HG03175 (cell line): ENCODE measurements around the gene TIAM1.
"Not testable (repeated sequence)": the region's sequence is repeated elsewhere in the genome, so short reads cannot be mapped to it uniquely, and the experiment has no call there.

Source experiments
- ATAC-seq: cut with Tn5 transposase; IDR thresholded peaks from one replicate; pipeline ENCODE4 v1.9.1; 2021; ENCODE audit warnings: mild to moderate bottlenecking, moderate library complexity; ENCODE audit not compliant: unreplicated experiment

TIAM1 gene

DNA sequence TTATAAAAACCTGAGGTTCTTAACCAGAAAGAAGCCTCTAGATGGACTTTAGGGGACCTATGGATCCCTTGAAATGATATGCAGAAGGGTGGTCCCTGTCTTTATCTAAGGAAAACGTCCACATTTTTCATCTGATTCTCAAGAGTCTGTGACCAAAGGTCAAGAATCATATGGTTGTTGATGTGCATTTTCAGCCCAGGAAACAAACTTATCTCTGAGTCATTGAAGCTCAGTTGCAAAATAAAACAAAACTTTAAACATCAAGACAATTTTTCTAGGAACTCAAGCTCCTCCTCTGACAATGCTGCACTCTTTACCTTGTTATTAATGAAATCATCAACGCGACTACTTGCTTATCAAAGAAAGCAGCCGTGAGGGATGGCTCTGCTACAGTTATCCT is 83.3 kb downstream of the TIAM1 start:
- ATAC-seq: no peak

- ATAC-seq: no peak
These were observed 86.0 kb downstream of the TIAM1 start for GRCh38 chr21:31258073-31258472.

- no peak for ATAC-seq
These were observed 86.8 kb downstream of the TIAM1 start for GRCh38 chr21:31257265-31257664.

DNA sequence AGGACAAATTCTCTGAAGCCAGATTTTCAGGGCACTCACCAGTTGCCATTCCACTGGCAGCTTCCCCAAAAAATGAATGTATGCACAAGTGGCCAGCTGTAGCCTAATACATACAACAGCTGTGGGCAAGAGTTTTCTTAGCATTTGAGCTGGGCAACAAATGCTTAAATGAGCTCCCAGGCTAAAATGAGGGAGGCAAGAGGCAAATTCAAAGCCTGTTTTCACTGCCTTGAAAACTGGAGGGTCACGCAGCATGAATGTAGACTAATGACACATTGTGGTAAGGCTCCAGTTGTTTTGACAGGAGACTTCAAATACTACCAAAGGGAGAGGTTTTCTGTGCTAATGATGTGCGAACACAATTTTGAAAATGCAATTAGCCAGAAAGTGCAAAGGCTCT is 88.2 kb downstream of the TIAM1 start:
- no peak for ATAC-seq

DNA sequence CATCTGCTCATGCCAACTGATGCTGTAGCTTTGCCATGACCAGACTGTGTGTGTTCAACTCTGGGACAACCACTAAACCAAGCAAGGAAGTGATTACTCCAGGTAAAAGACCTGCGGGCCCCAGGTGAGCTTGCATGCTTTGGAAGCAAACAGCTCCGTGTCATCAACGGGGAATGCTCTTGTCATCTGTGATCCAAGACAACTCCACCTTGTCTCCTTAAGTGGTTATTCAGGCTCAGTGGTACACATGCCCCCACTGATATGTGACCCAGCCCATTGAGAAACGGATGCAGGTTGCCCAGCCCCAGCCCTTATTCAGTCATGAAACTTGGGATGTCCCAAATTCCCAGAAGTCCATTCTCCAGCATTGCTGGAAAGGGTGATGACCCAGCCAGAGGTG is 89.0 kb downstream of the TIAM1 start:
- no peak for ATAC-seq

DNA sequence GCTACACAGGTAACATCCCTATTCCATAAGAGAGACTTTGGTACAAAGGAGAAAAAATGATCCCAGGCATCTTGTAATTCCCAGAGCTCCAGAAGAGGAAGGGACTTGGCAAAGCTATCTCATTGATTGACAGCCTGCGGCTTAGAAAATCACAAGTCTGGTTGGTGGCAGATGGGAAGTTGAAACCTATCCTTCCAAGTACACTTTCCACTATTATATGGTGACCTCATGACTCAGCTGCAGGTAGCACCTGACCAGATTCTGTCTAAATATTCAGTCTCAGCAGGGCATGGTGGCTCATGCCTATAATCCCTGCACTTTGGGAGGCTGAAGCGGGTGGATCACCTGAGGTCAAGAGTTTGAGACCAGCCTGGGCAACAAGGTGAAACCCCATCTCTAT is 89.9 kb downstream of the TIAM1 start:
- ATAC-seq: no peak

DNA sequence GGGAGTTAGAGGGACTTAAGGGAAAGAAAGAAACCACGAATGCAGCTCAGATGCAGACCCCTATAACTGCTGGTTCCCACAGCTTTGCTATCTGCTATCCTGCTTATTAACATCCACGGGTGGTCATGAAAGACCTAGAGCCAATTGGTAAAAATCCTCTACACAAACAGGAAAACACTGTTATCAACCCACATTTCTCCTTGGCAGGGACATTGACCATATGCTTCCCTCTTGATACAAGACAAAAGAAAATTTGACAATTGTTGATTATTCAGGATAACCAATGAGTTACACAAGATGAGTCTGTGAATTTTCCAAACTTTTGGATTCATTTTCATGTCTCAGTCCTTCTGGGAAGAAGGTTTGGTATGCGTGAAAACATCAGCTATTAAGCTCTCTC is 90.4 kb downstream of the TIAM1 start:
- no peak for ATAC-seq

DNA sequence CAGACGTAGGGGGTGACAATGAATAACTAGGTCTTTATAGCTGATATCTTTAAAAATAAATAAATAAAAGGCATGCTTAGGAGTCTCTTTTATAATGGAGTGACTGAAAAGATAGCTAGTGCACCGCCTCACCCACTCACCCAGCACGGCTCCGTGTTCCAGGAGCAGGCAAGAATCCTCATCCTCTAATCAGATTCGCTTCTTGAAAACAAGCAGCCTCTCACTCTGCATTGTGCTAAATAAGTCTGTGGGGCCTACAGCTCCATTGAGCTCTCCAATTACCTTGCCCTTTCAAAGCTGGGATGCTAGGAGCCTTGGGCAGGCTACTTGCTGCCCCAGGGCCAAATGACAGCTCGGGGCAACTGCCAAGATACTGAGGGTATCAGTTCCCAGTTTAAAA is 91.5 kb downstream of the TIAM1 start:
- ATAC-seq: no peak

GRCh38 chr21:31252091-31252490 is 92.0 kb downstream of the TIAM1 start:
- ATAC-seq: no peak

DNA sequence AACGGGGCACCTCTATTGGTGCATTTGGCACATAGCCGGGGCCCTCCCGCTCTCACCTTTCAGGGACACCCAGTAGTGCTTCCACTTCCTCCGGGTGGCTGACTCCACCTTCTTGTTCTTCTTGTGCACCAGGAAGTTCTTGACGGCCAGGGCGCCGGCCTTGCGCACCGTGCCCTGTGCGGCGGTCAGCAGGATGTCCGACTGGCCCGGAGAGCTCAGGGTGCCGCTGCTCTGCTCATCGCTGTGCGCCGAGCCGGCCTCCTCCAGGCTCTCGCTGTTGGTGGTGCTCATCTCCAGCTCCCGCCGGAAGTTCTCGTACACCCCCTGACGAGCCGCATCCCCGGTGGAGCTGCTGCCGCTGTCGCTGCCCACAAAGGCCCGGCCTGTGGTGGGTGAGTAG is 92.4 kb downstream of the TIAM1 start:
- ATAC-seq: no peak

GRCh38 chr21:31248598-31248997 is 95.5 kb downstream of the TIAM1 start:
- ATAC-seq: no peak

DNA sequence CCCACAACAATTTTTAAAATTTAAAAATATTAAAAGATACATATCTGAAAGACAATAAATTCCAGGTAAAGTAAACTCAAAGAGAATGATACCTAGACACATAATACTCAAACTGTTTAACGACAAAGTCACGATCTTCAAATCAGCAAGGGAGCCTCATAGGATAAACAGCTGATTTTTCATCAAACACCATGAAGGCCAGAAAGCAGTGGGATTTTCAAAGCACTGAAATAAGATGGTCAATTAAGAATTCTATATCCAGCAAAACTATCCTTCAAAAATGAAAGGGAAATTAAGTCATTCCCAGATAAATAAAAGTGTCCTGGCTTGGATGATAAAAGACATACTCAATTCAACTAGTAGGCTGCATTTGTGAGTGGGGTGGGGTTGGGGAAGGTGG is 100.5 kb downstream of the TIAM1 start:
- ATAC-seq: no peak

- no peak for ATAC-seq
These were observed 107.5 kb downstream of the TIAM1 start for GRCh38 chr21:31236528-31236927.

DNA sequence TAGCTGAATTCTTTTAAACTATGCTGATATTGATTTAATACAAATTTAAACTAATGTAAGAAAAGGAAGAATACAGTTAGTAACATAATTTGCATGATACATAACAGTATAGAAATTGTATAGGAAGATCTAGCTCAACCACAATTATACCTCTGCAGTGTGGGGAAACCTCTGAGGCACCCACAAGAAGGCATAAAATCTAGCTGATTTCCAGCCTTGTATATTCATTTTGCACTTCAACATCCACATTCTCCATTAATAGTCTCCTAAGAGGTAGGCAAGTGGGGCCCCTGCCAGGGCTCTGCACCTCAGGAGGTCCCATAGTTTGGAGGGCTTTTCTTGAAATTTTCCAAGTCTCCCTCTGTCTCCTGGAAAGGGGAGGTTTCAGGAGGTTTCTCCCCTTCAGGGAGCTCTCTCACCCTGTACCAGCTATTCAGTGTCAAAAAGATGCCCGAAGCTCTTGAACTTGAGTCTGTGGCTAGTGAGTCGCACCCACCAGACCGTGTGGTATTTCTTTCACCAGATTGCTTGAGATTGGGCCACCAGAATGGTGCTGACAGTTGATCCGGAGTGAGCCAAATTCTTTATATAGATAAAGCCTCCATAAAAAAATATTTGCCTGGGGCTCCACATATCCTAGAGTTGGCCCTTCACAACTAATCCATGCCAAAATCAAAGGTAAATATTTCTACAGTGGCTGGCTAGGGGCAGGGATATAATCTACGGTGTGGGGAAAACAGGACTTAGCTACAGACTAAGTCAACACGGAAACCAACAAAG is 108.2 kb downstream of the TIAM1 start:
- no peak for ATAC-seq

GRCh38 chr21:31234936-31235335 is 109.1 kb downstream of the TIAM1 start:
- ATAC-seq: no peak

DNA sequence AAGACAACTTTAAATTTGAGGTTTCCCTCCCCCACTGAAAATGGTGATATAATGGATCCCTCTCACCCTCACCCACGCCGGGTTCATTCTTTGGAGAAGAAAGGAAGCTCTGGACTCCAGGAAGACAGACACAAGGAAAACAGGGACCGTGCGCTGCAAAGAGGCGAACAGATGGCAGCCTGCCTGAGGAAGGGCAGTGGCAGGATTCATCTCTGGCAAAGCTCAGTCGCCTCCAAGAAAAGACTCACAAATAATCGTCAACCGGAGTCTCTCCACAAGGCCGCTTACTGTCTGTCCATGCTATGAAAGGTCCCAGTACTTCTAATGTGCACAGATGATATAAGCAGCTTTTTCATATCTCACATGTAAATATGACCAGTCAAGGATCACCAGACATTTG is 110.3 kb downstream of the TIAM1 start:
- ATAC-seq: no peak

DNA sequence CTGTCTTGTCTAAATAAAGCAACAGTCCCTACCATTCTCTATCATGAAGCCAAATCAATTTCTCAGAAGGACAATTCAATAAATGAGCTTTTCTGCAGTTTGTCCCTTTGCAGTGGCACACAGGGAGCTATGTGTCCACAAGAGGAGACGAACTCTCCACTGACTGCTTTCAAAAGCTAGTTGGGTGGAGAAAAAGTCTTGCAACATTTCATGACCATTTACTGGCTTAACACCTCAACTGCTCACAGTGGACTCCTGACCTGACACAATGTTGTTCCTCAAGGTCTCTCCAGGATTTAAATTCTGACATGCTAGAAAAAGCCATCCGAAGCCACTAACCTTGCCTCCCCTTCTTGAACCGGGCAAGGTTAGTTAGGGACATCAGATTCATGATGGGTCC is 111.7 kb downstream of the TIAM1 start:
- no peak for ATAC-seq

- ATAC-seq: no peak
These were observed 113.1 kb downstream of the TIAM1 start for GRCh38 chr21:31230937-31231336.

DNA sequence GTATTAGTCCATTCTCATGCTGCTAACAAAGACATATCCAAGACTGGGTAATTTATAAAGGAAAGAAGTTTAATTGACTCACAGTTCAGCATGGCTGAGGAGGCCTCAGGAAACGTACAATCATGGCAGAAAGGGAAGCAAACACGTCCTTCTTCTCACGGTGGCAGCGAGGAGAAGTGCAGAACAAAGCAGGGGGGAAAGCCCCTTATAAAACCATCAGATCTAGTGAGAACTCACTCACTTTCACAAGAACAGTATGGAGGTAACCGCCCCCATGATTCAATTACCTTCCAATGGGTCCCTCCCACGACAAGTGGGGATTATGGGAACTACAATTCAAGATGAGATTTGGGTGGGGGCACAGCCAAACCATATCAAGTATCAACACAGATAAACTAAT is 115.3 kb downstream of the TIAM1 start:
- not testable (repeated sequence) for ATAC-seq

- ATAC-seq: no peak
These were observed 118.3 kb downstream of the TIAM1 start for GRCh38 chr21:31225713-31226112.

DNA sequence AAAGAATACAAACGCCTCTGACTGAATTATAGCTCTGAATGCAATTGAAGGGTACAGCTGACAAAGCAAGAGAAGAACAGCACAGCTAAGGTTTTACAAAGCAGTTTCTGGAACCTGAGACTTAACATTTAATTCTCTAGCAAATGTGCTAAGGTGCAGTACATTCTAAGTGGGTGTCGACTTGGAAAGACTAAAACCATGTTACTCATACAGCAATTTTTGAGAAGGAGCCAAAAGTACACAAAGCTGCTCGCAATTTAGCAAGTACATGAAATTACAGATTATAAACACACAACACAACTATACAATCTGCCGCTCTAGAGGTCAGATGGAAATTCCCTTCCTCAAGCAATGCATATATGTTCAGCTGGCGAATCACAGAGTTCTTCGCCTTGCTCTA is 121.9 kb downstream of the TIAM1 start:
- no peak for ATAC-seq

GRCh38 chr21:31221043-31221442 is 123.0 kb downstream of the TIAM1 start:
- no peak for ATAC-seq

- no peak for ATAC-seq
These were observed 123.5 kb downstream of the TIAM1 start for GRCh38 chr21:31220575-31220974.
